DND-41 (cell line): Measurements from ENCODE around the gene KCNMA1.

Source experiments
- CTCF ChIP-seq: IDR thresholded peaks from 2 replicates; pipeline ENCODE4 v1.5.1; 2012; ENCODE audit warnings: borderline replicate concordance, low read length, moderate library complexity, mild to moderate bottlenecking; ENCODE audit not compliant: poor library complexity, severe bottlenecking; ENCODE audit errors: extremely low read depth
- EZH2 ChIP-seq: IDR thresholded peaks from 3 replicates; pipeline ENCODE4 v1.6.1; 2012; ENCODE audit warnings: borderline replicate concordance, low read depth, mild to moderate bottlenecking, moderate library complexity, low read length, inconsistent platforms; ENCODE audit not compliant: severe bottlenecking

- TF ChIP-seq CTCF (no peak), EZH2 (no peak)
Observed at GRCh38 chr10:77631241-77631640, 6.4 kb downstream of the KCNMA1 start.
